Smooth muscle cell (in vitro differentiated cells): Measurements from ENCODE around the gene CTR9. TPM values are rescaled to one million over a fixed set of nuclear protein-coding genes. Genes with fewer than 3 reads are reported as not detected.

Experiments used
- DNase-seq: peaks from one replicate; lab custom pipeline; 2025; ENCODE audit not compliant: unreplicated experiment; lab: John Stamatoyannopoulos, UW
- H2AFZ ChIP-seq: fragments of 200-600 bp; sonication (generic); 2 replicates; pipeline ENCODE4 v1.6.0; 2016; ENCODE audit warnings: antibody characterized with exemption, low read depth, mild to moderate bottlenecking
- H3F3A ChIP-seq: fragments of 200-600 bp; sonication (generic); 2 replicates; pipeline ENCODE4 v1.6.0; 2017; ENCODE audit warnings: antibody characterized with exemption, low read depth
- H3K27ac ChIP-seq: fragments of 200-600 bp; sonication (generic); 2 replicates; pipeline ENCODE4 v1.5.1; 2016; ENCODE audit warnings: low read depth, mild to moderate bottlenecking
- H3K27me3 ChIP-seq: fragments of 200-600 bp; sonication (generic); 2 replicates; pipeline ENCODE4 v1.6.1; 2016; ENCODE audit warnings: low read depth, mild to moderate bottlenecking
- H3K36me3 ChIP-seq: fragments of 200-600 bp; sonication (generic); 2 replicates; pipeline ENCODE4 v1.5.1; 2016; ENCODE audit warnings: low read depth
- H3K4me1 ChIP-seq: fragments of 200-600 bp; sonication (generic); 2 replicates; pipeline ENCODE4 v1.5.1; 2016; ENCODE audit warnings: low read depth
- H3K4me2 ChIP-seq: fragments of 200-600 bp; sonication (generic); 2 replicates; pipeline ENCODE4 v1.6.0; 2016; ENCODE audit warnings: mild to moderate bottlenecking
- H3K4me3 ChIP-seq: fragments of 200-600 bp; sonication (generic); 2 replicates; pipeline ENCODE4 v1.5.1; 2016; ENCODE audit warnings: mild to moderate bottlenecking
- H3K79me2 ChIP-seq: fragments of 200-600 bp; sonication (generic); 2 replicates; pipeline ENCODE4 v1.6.0; 2016; ENCODE audit warnings: low read depth, mild to moderate bottlenecking
- H3K9ac ChIP-seq: fragments of 200-600 bp; sonication (generic); 2 replicates; pipeline ENCODE4 v1.6.0; 2016; ENCODE audit warnings: low read depth
- H3K9me3 ChIP-seq: fragments of 200-600 bp; sonication (generic); replicated peaks from 2 replicates; pipeline ENCODE4 v1.5.1; 2016; ENCODE audit warnings: low read depth
- H4K20me1 ChIP-seq: fragments of 200-600 bp; sonication (generic); 2 replicates; pipeline ENCODE4 v1.6.0; 2016; ENCODE audit warnings: low read depth
- WGBS: methylation state at CpG from one replicate; pipeline ENCODE4 v1.1.7; 2016; ENCODE audit warnings: low lambda C conversion rate; 5-methylcytosine and 5-hydroxymethylcytosine counted together
- polyA plus RNA-seq: library from polyadenylated mRNA; unstranded; fragments of >200 nt; fragmentation: Nextera tagmentation; extraction: Ambion mirVana; gene quantifications from 2 replicates; pipeline ENCODE4 v1.2.1, GENCODE V29; 2016
- total RNA-seq: library from RNA; depleted of rRNA; stranded (reverse); fragments of >200 nt; gene quantifications from 2 replicates; pipeline ENCODE4 v1.2.3, GENCODE V29; 2014
- TF ChIP-seq, protein P1 (sequence below): fragments of 200-600 bp; sonication (generic); IDR thresholded peaks from 2 replicates; pipeline ENCODE4 v1.5.1; 2017; ENCODE audit warnings: borderline replicate concordance, mild to moderate bottlenecking, antibody characterized with exemption; ENCODE audit not compliant: insufficient read depth, poor library complexity, severe bottlenecking

Gene CTR9
- total and polyA plus RNA-seq, 2 experiments from 2014 or later = 25.1 to 27.5 TPM

DNA sequence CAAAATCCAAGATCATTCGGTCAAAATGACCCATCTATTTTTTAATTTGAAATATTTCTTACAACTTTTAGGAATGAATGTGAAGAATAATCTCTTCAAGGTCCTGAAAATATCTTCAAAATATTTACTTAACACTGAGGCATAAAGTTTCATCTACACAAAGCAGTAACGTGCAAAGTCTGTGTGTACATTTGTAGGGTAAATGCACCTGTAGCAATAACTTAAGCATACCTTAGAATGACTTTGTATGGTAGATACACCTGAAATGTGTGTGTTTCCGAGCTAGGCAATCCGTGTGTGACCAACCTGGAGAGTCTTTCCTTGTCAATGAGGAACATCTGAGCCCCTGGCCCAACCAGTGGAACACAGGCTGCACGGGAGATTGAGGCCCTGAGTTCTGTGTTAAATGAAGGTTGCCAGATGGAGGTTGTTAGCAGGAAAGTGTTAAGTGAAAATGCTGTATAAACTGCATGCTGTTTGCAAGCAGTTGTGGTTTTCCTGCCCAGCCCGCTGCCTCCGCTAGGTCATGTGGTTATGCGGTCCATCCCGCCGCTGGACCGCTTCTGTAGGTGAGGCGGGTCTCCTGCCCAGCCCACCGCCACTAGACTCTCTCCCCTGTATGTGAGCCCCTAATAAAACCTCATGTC lies 7.6 kb upstream of the CTR9 start:
- WGBS = 73% methylated on average over 13 of the region's 13 CpGs
- H3K4me2 ChIP-seq = no peak overlapping the region

GRCh38 chr11:10744206-10744605 lies 6.8 kb upstream of the CTR9 start:
- H3K9ac ChIP-seq = no peak overlapping the region
- no peaks in the 10 kb centered on the region for H3K36me3 ChIP-seq
- H3K4me1 ChIP-seq = no peaks in the 10 kb centered on the region
- TF ChIP-seq, protein P1, sequence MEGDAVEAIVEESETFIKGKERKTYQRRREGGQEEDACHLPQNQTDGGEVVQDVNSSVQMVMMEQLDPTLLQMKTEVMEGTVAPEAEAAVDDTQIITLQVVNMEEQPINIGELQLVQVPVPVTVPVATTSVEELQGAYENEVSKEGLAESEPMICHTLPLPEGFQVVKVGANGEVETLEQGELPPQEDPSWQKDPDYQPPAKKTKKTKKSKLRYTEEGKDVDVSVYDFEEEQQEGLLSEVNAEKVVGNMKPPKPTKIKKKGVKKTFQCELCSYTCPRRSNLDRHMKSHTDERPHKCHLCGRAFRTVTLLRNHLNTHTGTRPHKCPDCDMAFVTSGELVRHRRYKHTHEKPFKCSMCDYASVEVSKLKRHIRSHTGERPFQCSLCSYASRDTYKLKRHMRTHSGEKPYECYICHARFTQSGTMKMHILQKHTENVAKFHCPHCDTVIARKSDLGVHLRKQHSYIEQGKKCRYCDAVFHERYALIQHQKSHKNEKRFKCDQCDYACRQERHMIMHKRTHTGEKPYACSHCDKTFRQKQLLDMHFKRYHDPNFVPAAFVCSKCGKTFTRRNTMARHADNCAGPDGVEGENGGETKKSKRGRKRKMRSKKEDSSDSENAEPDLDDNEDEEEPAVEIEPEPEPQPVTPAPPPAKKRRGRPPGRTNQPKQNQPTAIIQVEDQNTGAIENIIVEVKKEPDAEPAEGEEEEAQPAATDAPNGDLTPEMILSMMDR = no peak
- no peak overlapping the region for H2AFZ ChIP-seq
- H3K4me3 ChIP-seq = no peak overlapping the region
- H3F3A ChIP-seq = no peaks in the 10 kb centered on the region
- no peaks in the 10 kb centered on the region for H4K20me1 ChIP-seq
- no peaks in the 10 kb centered on the region for H3K79me2 ChIP-seq
- no peaks in the 10 kb centered on the region for H3K9me3 ChIP-seq
- no peak for DNase-seq
- H3K4me2 ChIP-seq = no peak overlapping the region
- no peak overlapping the region for H3K27ac ChIP-seq
- 81% methylated on average over 3 of the region's 3 CpGs for WGBS
- no peaks in the 10 kb centered on the region for H3K27me3 ChIP-seq

More for the DNA sequence above, 7.6 kb upstream of the CTR9 start:
- no peak for DNase-seq
- Histone ChIP-seq H3K4me1 (no peaks in the 10 kb centered on the region), H3K4me3 (no peak overlapping the region), H3K9me3 (no peaks in the 10 kb centered on the region), H4K20me1 (no peaks in the 10 kb centered on the region), H3F3A (no peaks in the 10 kb centered on the region), H3K36me3 (no peaks in the 10 kb centered on the region), H3K9ac (no peak overlapping the region), H2AFZ (no peak overlapping the region), H3K27me3 (no peaks in the 10 kb centered on the region), H3K27ac (no peak overlapping the region), H3K79me2 (no peaks in the 10 kb centered on the region)
- TF ChIP-seq, protein P1 = no peak

- Histone ChIP-seq H3K36me3 (no peaks in the 10 kb centered on the region), H3F3A (peaks cover 11% of the 10 kb centered on the region), H3K4me1 (peaks cover 5% of the 10 kb centered on the region), H3K9ac (no peak overlapping the region), H2AFZ (no peak overlapping the region), H3K79me2 (peaks cover 5% of the 10 kb centered on the region), H3K27ac (no peak overlapping the region), H3K4me2 (no peak overlapping the region), H3K9me3 (no peaks in the 10 kb centered on the region), H3K4me3 (no peak overlapping the region), H4K20me1 (no peaks in the 10 kb centered on the region), H3K27me3 (no peaks in the 10 kb centered on the region)
- TF ChIP-seq, protein P1 = no peak
- WGBS = 89% methylated on average over 2 of the region's 2 CpGs
- no peak for DNase-seq
These were observed 4.2 kb upstream of the CTR9 start for GRCh38 chr11:10746871-10747270.

GRCh38 chr11:10747733-10748132 lies 3.3 kb upstream of the CTR9 start:
- Histone ChIP-seq H2AFZ (no peak overlapping the region), H3F3A (peaks cover 11% of the 10 kb centered on the region), H3K4me3 (no peak overlapping the region), H3K4me2 (no peak overlapping the region), H3K9ac (no peak overlapping the region), H4K20me1 (peaks cover 8% of the 10 kb centered on the region), H3K27me3 (no peaks in the 10 kb centered on the region), H3K36me3 (no peaks in the 10 kb centered on the region), H3K27ac (no peak overlapping the region), H3K9me3 (no peaks in the 10 kb centered on the region), H3K79me2 (peaks cover 13% of the 10 kb centered on the region), H3K4me1 (peaks cover 11% of the 10 kb centered on the region)
- TF ChIP-seq, protein P1 = no peak
- no peak for DNase-seq
